HepG2 (cell line): ENCODE measurements around the gene DUOXA2. TPM values are rescaled to one million over a fixed set of nuclear protein-coding genes. Genes with fewer than 3 reads are reported as not detected.

ENCODE experiments used
- GATAD2A ChIP-seq: IDR thresholded peaks from 2 replicates; pipeline ENCODE4 v1.6.1; 2016
- HOXA9 ChIP-seq: sonication (generic); formaldehyde crosslinking; IDR thresholded peaks from 2 replicates; pipeline ENCODE4 v1.8.1; 2022; ENCODE audit warnings: missing genetic modification reagents, mild to moderate bottlenecking, moderate library complexity, borderline replicate concordance
- KLF6 ChIP-seq: IDR thresholded peaks from 2 replicates; pipeline ENCODE4 v1.8.0; 2016; ENCODE audit warnings: missing biosample characterization, missing genetic modification reagents
- LCORL ChIP-seq, 2 experiments: fragments of 450-650 bp in 1 of 2; sonication (generic) in 1 of 2; formaldehyde crosslinking in 1 of 2; IDR thresholded peaks; 2 replicates each; pipeline versions ENCODE4 v1.5.0 to v1.6.1; 2017 to 2020; ENCODE audit warnings: antibody characterized with exemption in 1 of 2, missing genetic modification reagents in 1 of 2
- MEIS2 ChIP-seq: sonication (generic); formaldehyde crosslinking; IDR thresholded peaks from 2 replicates; pipeline ENCODE4 v1.9.0; 2021; ENCODE audit warnings: mild to moderate bottlenecking, missing genetic modification reagents
- MTF1 ChIP-seq: sonication (generic); formaldehyde crosslinking; IDR thresholded peaks from 2 replicates; pipeline ENCODE4 v1.5.0; 2020; ENCODE audit warnings: missing genetic modification reagents
- NFATC3 ChIP-seq: sonication (generic); formaldehyde crosslinking; IDR thresholded peaks from 2 replicates; pipeline ENCODE4 v1.5.1; 2020; ENCODE audit warnings: mild to moderate bottlenecking, missing genetic modification reagents
- NFRKB ChIP-seq: fragments of 450-650 bp; IDR thresholded peaks from 2 replicates; pipeline ENCODE4 v1.6.1; 2017
- NR2F6 ChIP-seq, 2 experiments: IDR thresholded peaks; 2 replicates each; pipeline ENCODE4 v1.6.1; 2016; ENCODE audit warnings: antibody characterized with exemption in 1 of 2, mild to moderate bottlenecking in 1 of 2
- SAP130 ChIP-seq: IDR thresholded peaks from 2 replicates; pipeline ENCODE4 v1.6.1; 2016; ENCODE audit warnings: low read depth
- ZNF329 ChIP-seq: sonication (generic); formaldehyde crosslinking; IDR thresholded peaks from 2 replicates; pipeline ENCODE4 v1.9.0; 2021; ENCODE audit warnings: low read depth, mild to moderate bottlenecking, missing genetic modification reagents
- ZNF619 ChIP-seq: sonication (generic); formaldehyde crosslinking; IDR thresholded peaks from 2 replicates; pipeline ENCODE4 v1.4.0; 2020; ENCODE audit warnings: mild to moderate bottlenecking, missing genetic modification reagents
- ZNF652 ChIP-seq: IDR thresholded peaks from 2 replicates; pipeline ENCODE4 v1.6.1; 2016; ENCODE audit warnings: low read depth, borderline replicate concordance
- polyA plus RNA-seq, 8 experiments: library from polyadenylated mRNA; depleted of rRNA in 3 of 8; stranded (reverse) in 7 of 8; unstranded in 1 of 8; fragments of >200 nt; fragmentation: Illumina TruSeq in 4 of 8; extraction: Trizol in 4 of 8; gene quantifications; 2 replicates each; pipeline versions ENCODE4 v1.2.1 to v1.2.3, GENCODE V29; 2011 to 2016; ENCODE audit warnings: low read depth in 4 of 8, missing spikeins in 1 of 8, mixed read lengths in 1 of 8; ENCODE audit not compliant: insufficient read depth in 1 of 8
- total RNA-seq, 5 experiments: library from RNA; depleted of rRNA; stranded (reverse); fragments of >200 nt; fragmentation: Illumina TruSeq; extraction: Trizol; gene quantifications; 2 replicates each; pipeline ENCODE4 v1.2.3, GENCODE V29; 2016; ENCODE audit warnings: low read depth in 1 of 5
- TF ChIP-seq, protein P1 (sequence below): sonication (generic); formaldehyde crosslinking; IDR thresholded peaks from 2 replicates; pipeline ENCODE4 v1.4.0; 2020; ENCODE audit warnings: missing genetic modification reagents, borderline replicate concordance
- TF ChIP-seq, protein P2 (sequence below): sonication (generic); formaldehyde crosslinking; IDR thresholded peaks from 2 replicates; pipeline ENCODE4 v1.5.1; 2020; ENCODE audit warnings: missing genetic modification reagents, mild to moderate bottlenecking, borderline replicate concordance
- TF ChIP-seq, protein P3 (sequence below): sonication (generic); formaldehyde crosslinking; IDR thresholded peaks from 2 replicates; pipeline ENCODE4 v1.8.0; 2022; ENCODE audit warnings: missing genetic modification reagents, mild to moderate bottlenecking, borderline replicate concordance
- TF ChIP-seq, protein P4 (sequence below): conservative IDR thresholded peaks from 2 replicates; pipeline ENCODE4 v1.6.1; 2018; ENCODE audit warnings: missing genetic modification reagents
- TF ChIP-seq, protein P5 (sequence below): sonication (generic); formaldehyde crosslinking; conservative IDR thresholded peaks from 2 replicates; pipeline ENCODE4 v1.8.0; 2022; ENCODE audit warnings: low read depth, missing genetic modification reagents

The DUOXA2 gene
- total and polyA plus RNA-seq, 2 of the 13 experiments (the other 11 are each of a cell fraction or from before 2014, with no cell fraction given) = 0.32 TPM; not detected in 1

DNA sequence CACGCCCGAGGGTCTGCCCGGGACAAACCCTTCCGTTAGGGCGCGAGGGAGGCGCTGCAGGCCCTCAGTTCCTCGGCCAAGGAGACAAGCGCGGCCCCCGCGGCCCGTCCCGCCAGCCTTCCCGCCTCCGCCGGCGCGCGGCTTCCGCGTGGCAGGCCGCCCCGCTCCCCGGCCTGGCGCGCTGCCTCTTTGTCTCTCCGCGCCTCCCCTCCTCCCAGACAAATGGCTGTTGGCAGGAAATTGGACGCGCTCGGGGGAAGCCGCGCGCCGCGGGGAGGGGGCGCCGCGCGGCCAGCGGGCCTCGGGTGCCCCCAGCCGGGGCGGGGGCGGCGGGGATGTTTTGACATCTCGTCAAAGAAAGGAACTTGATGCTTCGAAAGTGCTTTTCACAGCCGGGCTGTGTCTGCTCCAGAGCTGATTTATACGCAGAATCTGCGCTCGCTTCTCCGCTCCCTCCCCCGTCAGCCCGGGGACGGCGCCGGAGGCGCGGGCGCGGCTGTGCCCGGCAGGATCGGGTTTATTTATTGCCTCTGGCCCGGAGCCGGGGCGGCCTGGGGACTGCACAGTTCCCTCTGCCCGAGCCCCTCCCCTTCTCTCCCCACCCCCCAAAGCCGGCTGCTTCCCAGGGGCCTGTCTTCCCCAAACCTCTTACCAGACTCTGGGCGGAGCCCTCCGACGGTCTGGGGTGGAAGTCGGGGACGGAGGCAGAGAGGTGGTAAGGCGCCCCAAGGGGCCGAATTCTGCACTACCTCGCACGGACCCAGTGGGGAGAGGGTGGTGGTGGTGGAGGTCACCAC, 52.9 kb downstream of the DUOXA2 start (continued):
- TF ChIP-seq, protein P1, sequence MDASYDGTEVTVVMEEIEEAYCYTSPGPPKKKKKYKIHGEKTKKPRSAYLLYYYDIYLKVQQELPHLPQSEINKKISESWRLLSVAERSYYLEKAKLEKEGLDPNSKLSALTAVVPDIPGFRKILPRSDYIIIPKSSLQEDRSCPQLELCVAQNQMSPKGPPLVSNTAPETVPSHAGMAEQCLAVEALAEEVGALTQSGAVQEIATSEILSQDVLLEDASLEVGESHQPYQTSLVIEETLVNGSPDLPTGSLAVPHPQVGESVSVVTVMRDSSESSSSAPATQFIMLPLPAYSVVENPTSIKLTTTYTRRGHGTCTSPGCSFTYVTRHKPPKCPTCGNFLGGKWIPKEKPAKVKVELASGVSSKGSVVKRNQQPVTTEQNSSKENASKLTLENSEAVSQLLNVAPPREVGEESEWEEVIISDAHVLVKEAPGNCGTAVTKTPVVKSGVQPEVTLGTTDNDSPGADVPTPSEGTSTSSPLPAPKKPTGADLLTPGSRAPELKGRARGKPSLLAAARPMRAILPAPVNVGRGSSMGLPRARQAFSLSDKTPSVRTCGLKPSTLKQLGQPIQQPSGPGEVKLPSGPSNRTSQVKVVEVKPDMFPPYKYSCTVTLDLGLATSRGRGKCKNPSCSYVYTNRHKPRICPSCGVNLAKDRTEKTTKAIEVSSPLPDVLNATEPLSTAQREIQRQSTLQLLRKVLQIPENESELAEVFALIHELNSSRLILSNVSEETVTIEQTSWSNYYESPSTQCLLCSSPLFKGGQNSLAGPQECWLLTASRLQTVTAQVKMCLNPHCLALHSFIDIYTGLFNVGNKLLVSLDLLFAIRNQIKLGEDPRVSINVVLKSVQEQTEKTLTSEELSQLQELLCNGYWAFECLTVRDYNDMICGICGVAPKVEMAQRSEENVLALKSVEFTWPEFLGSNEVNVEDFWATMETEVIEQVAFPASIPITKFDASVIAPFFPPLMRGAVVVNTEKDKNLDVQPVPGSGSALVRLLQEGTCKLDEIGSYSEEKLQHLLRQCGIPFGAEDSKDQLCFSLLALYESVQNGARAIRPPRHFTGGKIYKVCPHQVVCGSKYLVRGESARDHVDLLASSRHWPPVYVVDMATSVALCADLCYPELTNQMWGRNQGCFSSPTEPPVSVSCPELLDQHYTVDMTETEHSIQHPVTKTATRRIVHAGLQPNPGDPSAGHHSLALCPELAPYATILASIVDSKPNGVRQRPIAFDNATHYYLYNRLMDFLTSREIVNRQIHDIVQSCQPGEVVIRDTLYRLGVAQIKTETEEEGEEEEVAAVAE (CRISPR knock-in tag) = no peak
- TF ChIP-seq NFATC3 (CRISPR knock-in tag) (no peak), LCORL (IDR thresholded peaks at IDR 0.05) (no peak), LCORL (CRISPR knock-in tag; IDR thresholded peaks at IDR 0.05) (0 out of 2 replicates have a peak, but pooled peaks have one; percentile 28), HOXA9 (CRISPR knock-in tag) (no peak), NFRKB (no peak), SAP130 (CRISPR knock-in tag) (peak; percentile 34; the same call in 1 of the 2 replicates), ZNF329 (CRISPR knock-in tag) (no peak), NR2F6 (IDR thresholded peaks at IDR 0.05) (peak; percentile 74), NR2F6 (CRISPR knock-in tag; IDR thresholded peaks at IDR 0.05) (peak; percentile 82), MTF1 (CRISPR knock-in tag) (no peak), ZNF619 (no peak), MEIS2 (CRISPR knock-in tag) (peak; percentile 37; the same call in 1 of the 2 replicates), GATAD2A (CRISPR knock-in tag) (peak; percentile 60), ZNF652 (CRISPR knock-in tag) (no peak), KLF6 (CRISPR knock-in tag) (no peak)
- TF ChIP-seq, protein P2, sequence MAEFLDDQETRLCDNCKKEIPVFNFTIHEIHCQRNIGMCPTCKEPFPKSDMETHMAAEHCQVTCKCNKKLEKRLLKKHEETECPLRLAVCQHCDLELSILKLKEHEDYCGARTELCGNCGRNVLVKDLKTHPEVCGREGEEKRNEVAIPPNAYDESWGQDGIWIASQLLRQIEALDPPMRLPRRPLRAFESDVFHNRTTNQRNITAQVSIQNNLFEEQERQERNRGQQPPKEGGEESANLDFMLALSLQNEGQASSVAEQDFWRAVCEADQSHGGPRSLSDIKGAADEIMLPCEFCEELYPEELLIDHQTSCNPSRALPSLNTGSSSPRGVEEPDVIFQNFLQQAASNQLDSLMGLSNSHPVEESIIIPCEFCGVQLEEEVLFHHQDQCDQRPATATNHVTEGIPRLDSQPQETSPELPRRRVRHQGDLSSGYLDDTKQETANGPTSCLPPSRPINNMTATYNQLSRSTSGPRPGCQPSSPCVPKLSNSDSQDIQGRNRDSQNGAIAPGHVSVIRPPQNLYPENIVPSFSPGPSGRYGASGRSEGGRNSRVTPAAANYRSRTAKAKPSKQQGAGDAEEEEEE = no peak
- TF ChIP-seq, protein P3, sequence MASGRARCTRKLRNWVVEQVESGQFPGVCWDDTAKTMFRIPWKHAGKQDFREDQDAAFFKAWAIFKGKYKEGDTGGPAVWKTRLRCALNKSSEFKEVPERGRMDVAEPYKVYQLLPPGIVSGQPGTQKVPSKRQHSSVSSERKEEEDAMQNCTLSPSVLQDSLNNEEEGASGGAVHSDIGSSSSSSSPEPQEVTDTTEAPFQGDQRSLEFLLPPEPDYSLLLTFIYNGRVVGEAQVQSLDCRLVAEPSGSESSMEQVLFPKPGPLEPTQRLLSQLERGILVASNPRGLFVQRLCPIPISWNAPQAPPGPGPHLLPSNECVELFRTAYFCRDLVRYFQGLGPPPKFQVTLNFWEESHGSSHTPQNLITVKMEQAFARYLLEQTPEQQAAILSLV (CRISPR knock-in tag) = no peak; the same call in 1 of the 2 replicates
- TF ChIP-seq, protein P4, sequence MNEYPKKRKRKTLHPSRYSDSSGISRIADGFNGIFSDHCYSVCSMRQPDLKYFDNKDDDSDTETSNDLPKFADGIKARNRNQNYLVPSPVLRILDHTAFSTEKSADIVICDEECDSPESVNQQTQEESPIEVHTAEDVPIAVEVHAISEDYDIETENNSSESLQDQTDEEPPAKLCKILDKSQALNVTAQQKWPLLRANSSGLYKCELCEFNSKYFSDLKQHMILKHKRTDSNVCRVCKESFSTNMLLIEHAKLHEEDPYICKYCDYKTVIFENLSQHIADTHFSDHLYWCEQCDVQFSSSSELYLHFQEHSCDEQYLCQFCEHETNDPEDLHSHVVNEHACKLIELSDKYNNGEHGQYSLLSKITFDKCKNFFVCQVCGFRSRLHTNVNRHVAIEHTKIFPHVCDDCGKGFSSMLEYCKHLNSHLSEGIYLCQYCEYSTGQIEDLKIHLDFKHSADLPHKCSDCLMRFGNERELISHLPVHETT (CRISPR knock-in tag) = no peak
- TF ChIP-seq, protein P5, sequence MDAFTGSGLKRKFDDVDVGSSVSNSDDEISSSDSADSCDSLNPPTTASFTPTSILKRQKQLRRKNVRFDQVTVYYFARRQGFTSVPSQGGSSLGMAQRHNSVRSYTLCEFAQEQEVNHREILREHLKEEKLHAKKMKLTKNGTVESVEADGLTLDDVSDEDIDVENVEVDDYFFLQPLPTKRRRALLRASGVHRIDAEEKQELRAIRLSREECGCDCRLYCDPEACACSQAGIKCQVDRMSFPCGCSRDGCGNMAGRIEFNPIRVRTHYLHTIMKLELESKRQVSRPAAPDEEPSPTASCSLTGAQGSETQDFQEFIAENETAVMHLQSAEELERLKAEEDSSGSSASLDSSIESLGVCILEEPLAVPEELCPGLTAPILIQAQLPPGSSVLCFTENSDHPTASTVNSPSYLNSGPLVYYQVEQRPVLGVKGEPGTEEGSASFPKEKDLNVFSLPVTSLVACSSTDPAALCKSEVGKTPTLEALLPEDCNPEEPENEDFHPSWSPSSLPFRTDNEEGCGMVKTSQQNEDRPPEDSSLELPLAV (CRISPR knock-in tag) = no peak
